Right lung (tissue), 5 donors: Measurements from ENCODE around the gene C16orf95. TPM values are rescaled to one million over a fixed set of nuclear protein-coding genes. Genes with fewer than 3 reads are reported as not detected.

Experiments used
- DNase-seq, 2 donors: peaks; one replicate each; pipeline ENCODE4 v3.0.0-alpha.2; 2013
- polyA plus RNA-seq, 5 donors: library from polyadenylated mRNA; unstranded; fragments of 120-200 nt; gene quantifications; one replicate each; pipeline versions ENCODE4 v1.2.1 to v1.2.3, GENCODE V29; 2013; ENCODE audit warnings: inconsistent platforms in 1 of 5, low replicate concordance in 1 of 5; ENCODE audit not compliant: insufficient read length in 5 of 5, insufficient read depth in 1 of 5

Gene C16orf95
- polyA plus RNA-seq, 5 donors: 2.7 to 4.5 (median 3.9) TPM

DNA sequence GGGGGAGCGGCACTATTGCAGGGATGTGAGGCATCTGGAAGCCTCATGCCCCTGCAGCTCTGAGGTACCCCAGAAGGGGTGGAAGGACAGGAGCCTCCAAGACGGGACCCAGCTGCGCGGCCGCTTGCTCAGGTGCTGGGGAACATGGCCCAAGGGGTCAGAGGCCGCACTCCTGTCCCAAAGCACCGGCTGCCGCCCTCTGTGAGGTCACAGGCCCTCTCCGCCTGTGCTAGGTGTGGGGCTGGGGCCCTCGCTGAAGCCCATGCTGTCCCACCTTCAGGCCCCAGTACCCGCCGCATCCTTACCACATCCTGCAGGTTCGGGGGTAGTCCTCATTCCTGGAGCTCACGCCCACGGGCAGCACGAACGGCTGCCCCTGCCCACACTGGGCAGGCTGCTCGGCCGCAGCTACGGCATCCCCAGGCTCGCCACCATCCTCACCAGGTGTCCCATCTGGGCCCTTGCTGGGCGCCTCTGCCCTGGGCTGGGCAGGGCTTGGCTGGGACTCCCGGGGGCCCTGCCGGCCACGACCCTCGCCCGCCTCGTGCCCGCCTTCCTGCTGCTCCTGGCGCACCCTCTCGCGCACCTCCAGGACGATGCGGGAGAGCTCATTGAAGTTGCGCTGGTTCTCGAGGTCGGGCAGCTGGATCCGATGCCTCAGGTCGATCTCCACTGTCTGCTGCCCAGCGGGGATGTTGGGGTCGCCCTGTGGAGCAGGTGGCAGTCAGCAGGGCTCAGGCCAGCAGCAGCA, 16.6 kb upstream of the C16orf95 start:
- DNase-seq: no peak

DNA sequence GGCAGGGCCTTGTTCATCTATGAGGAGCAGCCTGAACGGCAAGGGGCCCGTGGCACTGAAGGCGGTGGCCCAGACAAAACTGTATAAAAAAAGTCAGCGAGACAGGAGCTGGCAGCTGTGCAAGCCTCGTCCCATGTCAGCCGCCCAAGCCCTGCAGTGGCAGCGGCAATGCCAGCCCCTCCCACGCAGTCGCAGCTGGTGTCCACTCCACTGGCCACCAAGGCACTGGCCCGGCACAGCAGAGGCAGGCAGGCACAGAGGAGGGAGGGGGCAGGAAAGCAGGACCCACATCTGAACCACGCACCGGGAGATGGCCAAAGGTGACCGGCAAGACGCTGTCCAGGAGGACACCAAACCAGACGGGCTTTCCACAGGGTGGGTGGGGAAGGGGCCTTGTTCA, 15.9 kb upstream of the C16orf95 start:
- DNase-seq: no peak

DNA sequence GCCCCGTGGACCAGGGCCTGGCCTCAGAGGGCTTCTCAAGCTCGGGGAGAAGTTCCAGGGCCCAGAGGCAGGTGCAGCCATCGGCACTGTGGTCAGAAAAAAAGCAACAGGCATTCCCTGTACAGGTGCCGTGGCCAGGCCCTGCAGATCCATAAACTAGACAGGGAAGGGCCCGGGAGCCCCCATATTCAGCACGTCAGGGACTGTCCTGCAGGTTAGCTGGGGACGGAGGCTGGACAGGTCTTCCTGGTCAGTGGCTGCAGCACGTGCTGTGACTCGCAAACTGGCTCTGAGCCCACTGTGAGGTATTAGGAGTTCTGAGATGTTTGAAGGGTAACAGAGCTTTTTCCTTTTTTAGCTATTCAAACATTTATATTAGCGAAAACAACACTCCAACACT, 15.0 kb upstream of the C16orf95 start:
- no peak for DNase-seq

DNA sequence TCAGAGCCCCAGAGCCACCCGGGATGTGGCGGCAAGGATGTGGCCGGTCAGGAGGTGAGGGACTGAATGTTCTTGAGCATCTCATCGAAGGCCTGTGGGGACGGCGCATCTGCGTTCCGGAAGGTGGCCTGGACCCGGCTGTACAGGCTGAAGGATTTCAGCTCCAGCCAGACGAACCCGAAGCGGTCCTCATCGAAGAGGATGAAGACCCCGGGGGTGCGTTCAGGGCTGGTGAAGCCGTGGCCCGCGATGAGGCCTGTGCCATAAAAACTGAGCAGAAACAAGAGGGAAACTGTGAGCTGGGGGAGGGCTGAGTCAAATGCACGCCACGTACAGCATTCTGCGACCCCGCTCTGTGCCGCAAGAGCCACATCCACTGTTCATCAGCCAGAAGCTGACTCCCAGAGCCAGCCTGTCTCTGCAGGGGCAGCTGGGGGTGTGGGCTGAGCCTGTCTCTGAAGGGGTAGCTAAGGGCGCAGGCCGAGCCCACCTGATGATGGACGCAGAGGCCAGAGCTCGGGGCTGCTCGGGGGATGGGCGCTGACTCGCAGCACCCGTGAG, 14.1 kb upstream of the C16orf95 start:
- DNase-seq: no peak

DNA sequence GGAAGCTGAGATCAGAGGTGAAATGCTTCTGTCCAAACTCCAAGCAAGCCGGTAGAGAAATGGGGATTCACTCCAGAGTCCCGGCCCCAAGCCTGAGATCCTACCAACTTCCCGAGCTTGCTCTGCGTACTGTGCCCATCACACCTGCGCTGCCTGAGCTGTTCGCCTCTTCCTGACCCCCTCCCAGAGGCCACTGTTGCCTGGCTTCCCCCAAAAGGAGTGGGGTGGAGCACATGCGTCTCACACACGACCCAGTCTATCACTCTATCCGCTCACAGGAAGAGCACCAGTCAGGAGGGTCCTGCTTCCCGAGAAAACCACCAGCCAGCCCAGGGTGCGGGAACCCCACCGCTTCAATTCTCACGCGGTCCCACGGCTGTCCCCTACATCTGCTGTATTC, 13.5 kb upstream of the C16orf95 start:
- DNase-seq: no peak

DNA sequence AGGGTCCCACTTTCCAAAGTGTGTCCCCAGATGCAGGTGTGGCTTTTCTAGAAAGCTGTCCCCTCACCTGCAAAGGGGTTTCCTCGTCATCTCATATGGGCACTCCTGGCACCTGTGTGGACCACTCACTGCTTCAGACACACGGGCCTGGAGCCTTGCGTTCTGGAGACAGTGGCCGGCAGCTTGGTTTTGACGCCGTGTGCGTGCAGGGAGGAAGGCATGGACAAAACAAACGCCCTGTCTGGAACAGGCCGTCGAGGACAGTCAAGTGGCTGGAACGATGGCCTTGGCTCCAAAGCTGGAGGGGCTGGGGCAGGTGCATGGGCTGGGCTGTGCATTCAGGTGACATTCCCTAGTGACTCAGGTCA, 13.0 kb upstream of the C16orf95 start:
- DNase-seq: no peak

DNA sequence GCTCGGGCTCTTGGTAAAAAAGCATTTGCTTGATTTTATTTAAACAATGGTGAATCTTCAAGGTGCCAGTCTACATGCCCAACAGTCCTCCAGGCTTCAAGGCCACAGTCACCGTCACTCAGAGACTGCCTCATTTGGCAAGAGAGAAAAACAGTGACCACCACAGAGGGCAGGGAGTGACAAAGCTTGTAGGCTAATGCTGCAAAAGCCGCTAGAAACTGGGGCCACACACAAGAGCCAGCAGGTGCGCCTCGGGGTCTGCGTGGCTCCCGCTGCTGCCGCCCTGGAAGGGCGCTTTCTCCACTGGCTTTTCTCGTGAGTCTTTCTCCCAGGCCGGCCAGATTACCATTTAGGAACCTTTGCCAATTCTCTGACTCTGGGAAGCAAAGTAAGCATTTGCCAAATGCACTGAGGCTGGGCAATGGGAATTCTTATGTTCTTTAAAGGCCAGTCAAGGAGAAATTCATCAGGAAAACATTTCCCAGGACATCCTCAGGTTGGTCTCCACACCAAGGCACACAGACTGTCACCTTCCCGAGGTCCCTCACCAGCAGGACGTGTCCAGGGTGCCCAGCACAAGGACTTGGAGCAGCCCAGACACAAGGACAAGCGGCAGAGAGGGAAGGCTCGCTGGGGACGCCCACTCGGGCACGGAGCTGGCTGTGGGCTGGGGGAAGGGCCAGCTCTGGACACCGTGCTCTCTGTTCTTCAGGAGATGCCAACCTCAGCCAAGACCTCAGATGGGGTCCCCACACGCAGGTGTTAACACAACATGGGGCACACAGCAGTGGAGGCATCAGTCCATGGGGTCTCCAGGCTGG, 12.5 kb upstream of the C16orf95 start:
- no peak for DNase-seq

DNA sequence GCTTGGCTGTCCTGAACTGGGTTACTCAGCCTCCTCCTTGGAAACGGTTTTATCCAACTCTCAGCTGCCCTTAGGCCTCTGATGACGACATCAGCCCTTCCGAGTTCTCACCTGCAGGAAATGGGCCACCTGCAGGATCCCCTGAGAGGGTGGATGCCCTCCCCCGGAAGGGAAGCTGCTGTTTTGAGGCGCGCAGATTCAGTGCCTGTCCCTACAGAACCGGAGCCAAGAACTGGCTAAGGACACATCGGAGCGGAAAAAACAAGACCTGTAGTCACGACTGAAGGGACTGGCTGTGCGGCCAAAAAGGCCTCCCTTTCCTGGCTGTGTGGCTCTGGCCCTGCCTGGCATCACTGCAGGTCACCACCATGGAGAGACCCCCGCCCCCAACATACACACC, 11.7 kb upstream of the C16orf95 start:
- DNase-seq: no peak

DNA sequence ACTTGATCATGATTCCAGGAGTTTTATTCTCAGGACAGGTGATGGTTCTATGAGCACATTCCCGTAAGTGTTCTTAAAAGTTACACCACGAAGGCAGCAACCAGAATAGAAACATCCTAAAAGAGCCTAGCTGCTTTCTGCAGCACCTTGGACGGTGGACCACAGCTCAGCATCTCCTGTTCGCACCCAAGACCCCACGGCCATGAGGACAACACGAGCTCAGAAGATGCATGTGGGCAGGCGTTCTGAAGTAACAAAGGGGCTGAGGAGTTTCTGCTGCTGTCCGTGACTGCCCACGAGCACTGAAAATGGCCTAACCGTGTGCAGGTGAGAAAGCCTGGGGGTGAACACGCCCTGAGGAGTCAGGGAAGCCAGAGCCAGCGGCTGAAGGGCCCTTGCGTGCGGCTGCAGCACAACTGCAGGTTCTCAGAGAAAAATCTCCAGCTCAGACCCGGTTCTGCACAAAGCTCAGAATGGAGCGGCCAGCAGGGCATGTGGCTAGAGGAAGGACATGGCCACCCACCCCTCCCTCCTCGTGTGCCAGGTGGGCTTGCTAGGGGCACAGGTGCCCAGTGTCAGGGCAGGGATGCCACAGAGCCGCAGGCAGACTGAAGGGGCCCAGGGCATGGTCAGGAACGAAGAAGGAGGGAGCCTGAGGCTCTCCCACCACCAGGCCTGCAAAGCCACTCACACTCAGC, 10.8 kb upstream of the C16orf95 start:
- DNase-seq: no peak

DNA sequence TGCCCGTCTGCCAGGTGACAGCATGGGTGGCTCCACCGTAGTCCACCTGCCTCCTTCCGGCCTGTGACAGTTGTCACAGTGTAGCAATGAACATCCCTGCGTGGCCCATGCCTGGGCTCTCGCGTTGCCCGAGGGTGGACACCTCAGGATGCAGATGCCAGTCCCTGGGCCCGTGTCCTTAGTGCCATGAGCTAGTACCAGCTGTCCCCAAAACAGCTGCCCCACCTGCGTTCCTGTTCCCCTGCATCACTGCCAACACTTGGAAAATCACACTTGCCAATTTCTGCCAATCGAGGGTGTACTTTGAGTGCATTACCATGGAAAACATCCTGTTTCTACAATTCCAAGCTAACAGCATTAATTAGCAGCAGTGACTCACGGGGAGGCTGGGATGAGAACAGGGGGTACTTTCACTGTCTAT, 9.0 kb upstream of the C16orf95 start:
- DNase-seq: no peak

- no peak for DNase-seq
These were observed 8.2 kb upstream of the C16orf95 start for GRCh38 chr16:87325423-87325858.

DNA sequence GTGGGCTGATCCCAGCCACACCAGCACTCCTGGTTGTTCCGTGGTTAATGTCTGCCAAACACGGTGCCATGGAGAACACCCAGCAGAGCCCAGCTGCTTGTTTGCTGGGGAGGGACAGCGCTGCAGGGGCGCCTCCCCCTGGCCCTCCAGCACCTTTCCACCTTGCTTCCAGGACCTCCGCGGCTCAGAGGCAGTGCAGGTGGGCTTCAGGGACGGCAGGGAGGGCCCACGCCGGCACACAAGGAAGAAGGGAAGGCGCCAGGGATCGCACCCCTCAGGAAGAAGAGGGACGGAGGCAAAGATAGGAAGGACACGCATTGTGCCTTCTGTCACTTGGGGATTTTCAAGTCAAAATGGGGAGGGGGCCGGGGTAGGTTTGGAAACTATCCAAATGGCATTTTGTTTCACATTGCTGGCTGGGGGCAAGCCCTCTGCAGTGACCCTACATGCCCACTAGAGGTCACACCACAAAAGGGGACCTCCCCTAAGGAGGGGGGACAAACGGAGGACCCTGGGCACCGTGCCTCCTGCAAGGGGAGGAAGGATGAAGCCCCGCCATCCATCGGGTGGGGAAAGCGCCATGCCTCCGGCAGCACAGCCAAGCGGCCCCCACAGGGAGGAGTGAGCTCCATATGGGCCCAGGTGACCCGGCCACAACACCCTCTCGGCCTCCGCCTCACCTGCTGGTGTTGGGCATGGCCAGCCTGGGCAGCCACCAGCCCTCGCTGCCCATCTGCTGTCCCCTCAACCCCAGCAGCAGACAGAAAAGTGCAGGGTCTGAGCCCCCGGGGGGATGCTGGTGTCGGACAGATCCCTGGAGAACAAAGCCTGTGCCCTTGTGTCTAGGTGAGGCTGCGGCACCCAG, 7.5 kb upstream of the C16orf95 start:
- peak; percentile 19 to 37 for DNase-seq

GRCh38 chr16:87323727-87324410, 6.7 kb upstream of the C16orf95 start:
- no peak for DNase-seq

DNA sequence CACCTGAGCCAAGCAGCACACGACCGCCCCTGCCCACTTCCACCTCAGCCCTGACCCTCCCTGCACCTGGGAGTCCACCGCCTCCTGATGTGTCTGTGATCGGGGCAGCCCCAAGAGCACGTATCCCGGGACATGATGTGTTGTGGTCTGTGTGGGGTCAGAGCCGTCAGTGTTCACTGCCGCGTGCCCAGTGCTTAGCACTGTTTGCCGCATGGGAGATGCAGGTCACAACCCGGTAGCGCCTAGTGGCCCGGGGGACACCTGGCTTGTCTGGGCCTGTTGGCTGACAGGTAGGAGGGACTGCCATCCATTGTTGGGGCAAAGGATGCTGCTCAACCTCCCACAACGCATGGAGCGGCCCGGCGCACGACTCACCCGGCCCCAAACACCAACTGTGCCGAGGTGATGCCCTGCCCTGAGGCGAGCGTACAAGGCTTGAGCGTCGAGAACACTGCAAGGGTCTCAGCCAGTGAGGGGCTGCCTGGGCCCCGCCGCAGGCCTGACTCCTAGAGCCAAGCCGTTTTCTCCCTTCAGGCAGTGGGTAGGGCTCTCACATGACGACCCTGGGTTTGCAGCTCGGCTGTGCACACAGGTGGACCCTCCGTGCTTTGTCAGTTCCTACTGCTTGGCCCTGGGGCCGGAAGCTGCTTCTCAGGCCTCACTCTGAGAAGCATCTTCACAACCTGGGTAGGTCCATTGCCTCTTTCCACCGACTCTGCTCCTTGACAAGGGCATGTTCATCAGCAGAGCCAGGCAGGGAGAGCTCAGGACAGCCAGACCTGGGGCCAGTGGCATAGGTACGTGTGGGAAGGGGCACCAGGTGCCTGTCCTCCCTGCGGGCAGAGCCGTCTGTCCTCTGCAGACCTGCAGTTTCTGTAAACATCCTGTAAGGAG, 5.9 kb upstream of the C16orf95 start:
- DNase-seq: no peak

DNA sequence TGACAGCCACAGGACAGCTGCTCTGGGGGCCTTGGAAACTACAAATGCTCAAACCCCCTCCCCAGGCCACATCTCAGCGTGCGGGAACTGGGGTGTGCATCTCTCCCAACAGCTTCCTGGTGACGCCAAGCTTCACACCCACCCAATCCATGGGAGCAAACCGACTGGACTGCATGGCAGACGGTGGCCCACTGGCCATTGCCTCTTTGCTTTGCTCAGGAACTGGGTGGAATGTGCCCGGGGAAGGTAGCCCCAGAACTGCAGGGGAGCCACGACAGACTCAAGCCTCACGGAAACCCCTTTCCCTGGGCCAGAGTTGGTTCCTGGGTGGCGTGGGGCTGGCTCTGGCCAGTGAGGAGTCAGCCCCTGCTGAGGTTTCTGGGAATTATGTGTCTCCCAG, 5.2 kb upstream of the C16orf95 start:
- DNase-seq: no peak

GRCh38 chr16:87321336-87322107, 4.3 kb upstream of the C16orf95 start:
- no peak for DNase-seq

GRCh38 chr16:87320510-87321227, 3.5 kb upstream of the C16orf95 start:
- DNase-seq: no peak

DNA sequence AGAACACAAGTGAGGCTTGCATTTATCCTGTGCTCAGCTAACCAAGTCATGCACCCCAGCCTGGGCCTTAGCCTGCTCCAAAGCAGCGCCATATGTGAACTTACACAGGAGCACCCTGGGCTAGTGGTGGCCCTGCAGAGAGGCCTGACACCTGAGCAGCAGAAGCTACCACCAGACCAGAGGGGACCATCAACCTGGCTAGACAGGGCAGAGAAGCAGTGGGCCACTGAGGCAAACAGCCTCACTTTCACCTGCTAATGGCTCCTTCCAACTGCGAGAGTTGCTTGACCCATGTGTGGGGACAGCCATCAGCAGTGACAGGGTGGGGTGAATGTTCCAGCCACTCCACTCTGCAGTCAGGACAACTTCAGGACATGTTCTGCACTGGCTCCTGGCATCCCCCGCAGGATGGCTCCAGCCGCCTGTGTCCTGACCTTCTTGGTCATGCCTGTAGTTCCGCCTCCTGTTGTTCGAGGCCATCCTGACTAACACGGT, 2.9 kb upstream of the C16orf95 start:
- DNase-seq: no peak
